ENCODE data around the gene CT45A2. TPM values are rescaled to one million over a fixed set of nuclear protein-coding genes. Genes with fewer than 3 reads are reported as not detected.
"Not testable (repeated sequence)": the region's sequence is repeated elsewhere in the genome, so short reads cannot be mapped to it uniquely, and the experiment has no call there.

CT45A2 gene
- not detected for total RNA-seq

- DNase-seq (ENCODE audit: low read depth in 2 of 3, low spot score in 2 of 3): not testable (repeated sequence)
Observed at GRCh38 chrX:135819912-135820311, at the start of gene CT45A2. Gene CT45A2 (minus strand): TSS chrX:135820012. CDS start chrX:135816265, 3,747 bp downstream.

- DNase-seq (ENCODE audit: low read depth in 2 of 3, low spot score in 2 of 3): not testable (repeated sequence)
Observed at GRCh38 chrX:135854438-135854837, 34.6 kb upstream of the CT45A2 start, which contains the start of gene CT45A8. Gene CT45A8 (minus strand): TSS chrX:135854538. CDS start chrX:135850783, 3,755 bp downstream.

- not testable (repeated sequence) for DNase-seq (ENCODE audit: low read depth in 2 of 3, low spot score in 2 of 3)
Observed at GRCh38 chrX:135837180-135837579, 17.4 kb upstream of the CT45A2 start, which contains the start of gene CT45A7. Gene CT45A7 (minus strand): TSS chrX:135837280. CDS start chrX:135833533, 3,747 bp downstream.

GRCh38 chrX:135802687-135803086, 17.1 kb downstream of the CT45A2 start, which contains the start of gene CT45A6:
Gene CT45A6 (minus strand): TSS chrX:135802787. CDS start chrX:135798993, 3,794 bp downstream.
- not testable (repeated sequence) for DNase-seq (ENCODE audit: low read depth in 2 of 3, low spot score in 2 of 3)

- not testable (repeated sequence) for DNase-seq (ENCODE audit: low read depth in 2 of 3, low spot score in 2 of 3)
Observed at GRCh38 chrX:135785403-135785802, 34.4 kb downstream of the CT45A2 start, which contains the start of gene CT45A5. Gene CT45A5 (minus strand): TSS chrX:135785503. CDS start chrX:135781729, 3,774 bp downstream.

GRCh38 chrX:135768091-135768490, 51.7 kb downstream of the CT45A2 start, which contains the start of gene CT45A3:
Gene CT45A3 (minus strand): TSS chrX:135768191. CDS start chrX:135764444, 3,747 bp downstream.
- DNase-seq (ENCODE audit: low read depth in 2 of 3, low spot score in 2 of 3): not testable (repeated sequence)

Other genes with a start within 250 kb of the CT45A2 start
- gene CT45A1, start 106.4 kb downstream of the CT45A2 start, total RNA-seq: not detected
- not detected for gene CT45A3, start 51.8 kb downstream of the CT45A2 start, total RNA-seq
- gene CT45A5, start 34.5 kb downstream of the CT45A2 start, total RNA-seq: not detected
- gene CT45A6, start 17.2 kb downstream of the CT45A2 start, total RNA-seq: not detected
- gene CT45A7, start 17.3 kb upstream of the CT45A2 start, total RNA-seq: not detected
- gene CT45A8, start 34.5 kb upstream of the CT45A2 start, total RNA-seq: not detected
- not detected for gene CT45A9, start 51.8 kb upstream of the CT45A2 start, total RNA-seq
- gene CT45A10, start 73.4 kb upstream of the CT45A2 start, total RNA-seq: not detected
- 0.81 TPM for gene SAGE1, start 73.7 kb upstream of the CT45A2 start, total RNA-seq
- gene MMGT1, start 154.0 kb upstream of the CT45A2 start, total RNA-seq: 10.8 TPM
- 12.1 TPM for gene SLC9A6, start 165.4 kb upstream of the CT45A2 start, total RNA-seq

Data from hematopoietic multipotent progenitor cell (in vitro differentiated cells).